IPS DF 6.9 (cell line): ENCODE measurements around the gene KCNQ1.

Source experiments
- DNase-seq: peaks from one replicate; pipeline ENCODE4 v3.0.0-alpha.2; 2013; ENCODE audit warnings: low read depth, low spot score
- H3K27ac ChIP-seq: one replicate; pipeline ENCODE4 v1.5.1; 2013; ENCODE audit warnings: low read length, control low read depth
- H3K27me3 ChIP-seq: 2 replicates; pipeline ENCODE4 v1.6.1; 2013; ENCODE audit warnings: mild to moderate bottlenecking, low read length; ENCODE audit not compliant: control insufficient read depth, insufficient read depth
- H3K36me3 ChIP-seq: 2 replicates; pipeline ENCODE4 v1.6.1; 2013; ENCODE audit warnings: low read length; ENCODE audit not compliant: control insufficient read depth, insufficient read depth
- H3K4me1 ChIP-seq: 2 replicates; pipeline ENCODE4 v1.6.1; 2013; ENCODE audit warnings: low read length; ENCODE audit not compliant: control insufficient read depth, insufficient read depth
- H3K4me3 ChIP-seq: 2 replicates; pipeline ENCODE4 v1.5.1; 2013; ENCODE audit warnings: mild to moderate bottlenecking, low read length
- H3K9me3 ChIP-seq: 2 replicates; pipeline ENCODE4 v1.6.1; 2013; ENCODE audit warnings: low read length, inconsistent platforms; ENCODE audit not compliant: control insufficient read depth, insufficient read depth
- WGBS: extraction: QIAGEN DNeasy Blood & Tissue Kit; methylation state at CpG from one replicate; pipeline ENCODE4 v1.1.7; 2013; ENCODE audit warnings: mixed read lengths, missing lambda C conversion rate; ENCODE audit not compliant: insufficient read length, insufficient coverage; 5-methylcytosine and 5-hydroxymethylcytosine counted together

KCNQ1 gene

DNA sequence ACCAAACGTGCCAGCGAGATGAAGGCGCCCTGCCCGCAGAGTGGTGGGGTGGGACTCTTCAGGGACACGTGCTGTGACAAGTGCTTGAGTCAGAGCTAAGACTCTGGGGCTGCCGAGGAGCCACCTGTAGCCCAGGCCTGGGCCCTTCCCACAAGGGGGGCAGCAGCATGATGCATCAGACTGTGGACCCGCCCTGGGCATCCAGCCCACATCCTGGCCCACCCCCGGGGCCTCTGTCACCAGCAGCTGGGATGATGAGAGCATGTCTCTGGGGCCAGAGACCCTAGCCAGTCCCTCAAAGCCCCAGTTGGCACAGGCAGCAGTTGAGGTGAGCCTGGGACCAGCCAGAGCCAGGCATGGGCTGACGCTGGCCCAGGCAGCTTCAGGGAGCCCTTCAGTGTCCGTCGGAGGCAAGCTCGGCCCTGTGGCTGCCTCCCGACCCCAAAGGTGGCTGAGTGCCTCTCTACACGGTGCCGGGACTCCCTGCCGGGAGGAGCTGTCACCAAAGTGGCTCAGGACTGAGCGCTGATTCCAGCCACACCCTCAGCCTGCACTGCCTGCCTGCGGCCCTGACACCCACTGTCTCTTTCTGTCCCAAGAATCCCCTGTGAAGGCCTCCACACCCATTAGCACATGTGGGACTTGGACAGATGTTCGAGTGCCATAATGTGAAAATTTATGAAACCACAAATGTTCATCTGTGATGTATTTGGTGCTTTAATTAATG is 399.5 kb downstream of the KCNQ1 start:
- no peaks in the 10 kb centered on the region; the same call in 1 of the 2 replicates for H3K36me3 ChIP-seq
- no peak for DNase-seq
- H3K27me3 ChIP-seq: no peaks in the 10 kb centered on the region
- peaks cover 3% of the 10 kb centered on the region for H3K4me1 ChIP-seq
- no peak overlapping the region for H3K4me3 ChIP-seq
- H3K27ac ChIP-seq: no peak overlapping the region
- no peaks in the 10 kb centered on the region for H3K9me3 ChIP-seq
- no CpG with 5 or more reads among the region's 19 CpGs for WGBS

DNA sequence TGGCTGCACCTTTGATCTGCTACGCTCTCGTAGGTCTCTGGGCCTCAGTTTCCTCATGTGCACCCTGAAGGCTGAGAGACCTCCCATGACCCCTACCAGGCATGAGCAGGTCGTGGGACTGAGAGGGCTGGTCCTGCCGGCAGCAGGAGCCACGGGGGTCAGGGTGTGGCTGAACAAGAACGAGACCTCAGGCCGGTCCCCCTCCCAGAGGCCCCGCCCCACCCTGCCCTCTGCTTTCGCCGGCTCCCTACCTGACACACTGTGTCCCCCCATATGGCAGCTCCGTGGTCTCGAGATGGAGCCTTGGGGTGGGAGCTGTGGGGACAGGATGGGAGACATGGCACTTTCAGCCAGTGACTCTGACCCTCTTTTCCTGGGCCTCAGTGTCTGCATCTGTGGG is 400.2 kb downstream of the KCNQ1 start:
- Histone ChIP-seq H3K36me3 (no peaks in the 10 kb centered on the region; the same call in 1 of the 2 replicates), H3K4me1 (peaks cover 3% of the 10 kb centered on the region), H3K4me3 (no peak overlapping the region), H3K9me3 (no peaks in the 10 kb centered on the region), H3K27ac (no peak overlapping the region), H3K27me3 (no peaks in the 10 kb centered on the region)
- no peak for DNase-seq
- no CpG with 5 or more reads among the region's 12 CpGs for WGBS

DNA sequence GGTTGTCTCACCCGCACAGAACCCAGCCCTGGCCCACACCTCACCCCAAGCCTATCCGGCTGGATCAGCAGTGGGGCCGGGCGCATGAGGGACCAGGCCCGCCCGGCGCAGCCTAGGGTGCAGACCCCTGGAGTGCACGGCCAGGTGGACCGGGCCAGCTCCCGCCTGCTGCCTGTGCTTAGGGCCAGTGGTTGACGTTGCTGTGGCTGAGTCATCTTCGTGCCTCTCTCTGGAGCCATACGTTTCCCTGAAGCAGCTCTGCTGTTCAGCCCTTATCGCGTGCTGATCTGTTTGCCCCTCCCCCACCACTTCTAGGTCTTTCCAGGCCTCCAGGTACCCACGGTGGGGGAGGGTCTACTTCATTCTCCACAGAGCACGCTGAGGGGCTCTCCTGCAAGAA is 401.2 kb downstream of the KCNQ1 start:
- Histone ChIP-seq H3K9me3 (no peaks in the 10 kb centered on the region), H3K36me3 (no peaks in the 10 kb centered on the region; the same call in 1 of the 2 replicates), H3K4me1 (peaks cover 3% of the 10 kb centered on the region), H3K4me3 (no peak overlapping the region), H3K27me3 (no peaks in the 10 kb centered on the region), H3K27ac (no peak overlapping the region)
- DNase-seq: no peak
- WGBS: no CpG with 5 or more reads among the region's 17 CpGs

DNA sequence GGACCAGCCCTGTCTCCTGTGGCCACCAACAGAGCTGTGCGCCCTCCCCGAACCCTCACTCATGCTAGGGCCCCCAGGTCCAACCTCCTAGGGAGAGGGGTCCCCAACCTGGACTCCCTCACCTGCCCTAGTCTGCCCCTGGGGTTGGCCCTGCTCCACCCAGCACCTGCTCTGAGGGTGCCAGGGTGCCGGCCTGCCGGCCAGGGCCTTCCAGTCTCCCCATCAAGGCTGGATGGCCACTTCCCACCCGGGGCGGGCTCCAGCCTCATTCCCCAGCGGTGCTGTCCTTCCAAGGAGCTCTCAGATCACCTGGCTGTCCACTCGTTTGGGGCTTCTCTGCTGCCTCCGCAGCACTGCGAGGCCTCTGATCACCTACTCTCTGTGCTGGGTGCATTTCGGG is 401.7 kb downstream of the KCNQ1 start:
- WGBS: no CpG with 5 or more reads among the region's 11 CpGs
- H3K27ac ChIP-seq: no peak overlapping the region
- no peaks in the 10 kb centered on the region for H3K9me3 ChIP-seq
- peaks cover 3% of the 10 kb centered on the region for H3K4me1 ChIP-seq
- no peak overlapping the region for H3K4me3 ChIP-seq
- DNase-seq: no peak
- no peaks in the 10 kb centered on the region; the same call in 1 of the 2 replicates for H3K36me3 ChIP-seq
- H3K27me3 ChIP-seq: no peaks in the 10 kb centered on the region

DNA sequence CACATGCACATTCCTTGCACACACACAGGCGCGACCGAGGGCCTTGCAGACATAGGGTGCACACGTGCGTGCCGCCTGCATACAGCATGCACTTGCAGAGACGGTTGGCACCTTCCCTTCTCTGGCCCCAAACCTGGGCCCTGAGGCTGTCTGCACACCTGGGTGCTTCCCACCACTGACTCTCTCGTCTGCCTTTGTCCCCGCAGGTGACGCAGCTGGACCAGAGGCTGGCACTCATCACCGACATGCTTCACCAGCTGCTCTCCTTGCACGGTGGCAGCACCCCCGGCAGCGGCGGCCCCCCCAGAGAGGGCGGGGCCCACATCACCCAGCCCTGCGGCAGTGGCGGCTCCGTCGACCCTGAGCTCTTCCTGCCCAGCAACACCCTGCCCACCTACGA is 402.8 kb downstream of the KCNQ1 start:
- Histone ChIP-seq H3K9me3 (no peaks in the 10 kb centered on the region), H3K4me3 (no peak overlapping the region), H3K4me1 (peaks cover 4% of the 10 kb centered on the region), H3K36me3 (no peaks in the 10 kb centered on the region; the same call in 1 of the 2 replicates), H3K27ac (no peak overlapping the region), H3K27me3 (no peaks in the 10 kb centered on the region)
- no peak for DNase-seq
- no CpG with 5 or more reads among the region's 21 CpGs for WGBS

DNA sequence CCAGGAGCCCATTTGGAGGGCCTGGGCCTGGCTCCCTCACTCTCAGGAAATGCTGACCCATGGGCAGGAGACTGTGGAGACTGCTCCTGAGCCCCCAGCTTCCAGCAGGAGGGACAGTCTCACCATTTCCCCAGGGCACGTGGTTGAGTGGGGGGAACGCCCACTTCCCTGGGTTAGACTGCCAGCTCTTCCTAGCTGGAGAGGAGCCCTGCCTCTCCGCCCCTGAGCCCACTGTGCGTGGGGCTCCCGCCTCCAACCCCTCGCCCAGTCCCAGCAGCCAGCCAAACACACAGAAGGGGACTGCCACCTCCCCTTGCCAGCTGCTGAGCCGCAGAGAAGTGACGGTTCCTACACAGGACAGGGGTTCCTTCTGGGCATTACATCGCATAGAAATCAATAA is 403.7 kb downstream of the KCNQ1 start:
- DNase-seq: no peak
- no peak overlapping the region for H3K4me3 ChIP-seq
- no peaks in the 10 kb centered on the region; the same call in 1 of the 2 replicates for H3K36me3 ChIP-seq
- no peaks in the 10 kb centered on the region for H3K9me3 ChIP-seq
- no peaks in the 10 kb centered on the region for H3K27me3 ChIP-seq
- H3K27ac ChIP-seq: no peak overlapping the region
- H3K4me1 ChIP-seq: peaks cover 4% of the 10 kb centered on the region
- WGBS: no CpG with 5 or more reads among the region's 9 CpGs

DNA sequence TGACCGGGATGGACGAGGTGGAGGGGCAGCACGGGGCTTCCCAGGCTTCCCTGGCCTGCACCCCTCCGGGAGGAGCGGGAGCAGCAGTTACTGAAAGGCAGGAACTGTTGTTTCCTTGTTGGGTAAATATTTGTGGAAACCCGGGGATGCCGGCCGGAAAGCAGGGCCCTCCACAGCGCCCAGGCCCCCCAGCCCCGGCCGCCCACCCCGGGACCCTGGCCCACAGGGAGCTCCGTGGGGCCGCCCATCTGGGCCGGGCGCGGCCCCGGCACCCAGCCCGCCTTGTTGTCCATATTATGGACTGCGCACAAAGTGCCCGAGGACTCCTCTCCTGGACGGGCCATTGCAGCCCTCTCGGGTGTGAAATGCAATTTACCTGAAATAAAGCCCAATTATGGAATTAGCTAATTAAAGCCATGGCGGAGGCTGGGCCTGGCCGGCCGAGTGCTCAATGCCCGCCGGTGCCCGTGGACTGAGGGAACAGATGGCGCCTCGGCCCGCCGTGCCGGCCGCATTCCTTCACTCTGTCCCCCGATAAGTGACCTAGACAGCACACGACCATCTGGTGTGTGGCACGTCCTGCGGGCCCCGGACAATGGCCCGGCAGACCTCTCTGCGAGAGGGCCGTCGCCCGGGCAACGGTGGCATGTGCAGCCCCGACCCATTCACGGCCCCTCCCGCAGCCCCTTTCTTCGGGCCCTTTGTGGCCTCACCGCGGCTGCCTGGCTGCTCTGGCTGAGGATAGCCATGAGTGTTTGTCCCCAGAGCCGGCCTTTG is 405.4 kb downstream of the KCNQ1 start:
- no peak for DNase-seq
- Histone ChIP-seq H3K27ac (no peak overlapping the region), H3K4me1 (peaks cover 4% of the 10 kb centered on the region), H3K27me3 (no peaks in the 10 kb centered on the region; the same call in 1 of the 2 replicates), H3K36me3 (no peaks in the 10 kb centered on the region; the same call in 1 of the 2 replicates), H3K9me3 (no peaks in the 10 kb centered on the region), H3K4me3 (no peak overlapping the region)
- WGBS: no CpG with 5 or more reads among the region's 53 CpGs

DNA sequence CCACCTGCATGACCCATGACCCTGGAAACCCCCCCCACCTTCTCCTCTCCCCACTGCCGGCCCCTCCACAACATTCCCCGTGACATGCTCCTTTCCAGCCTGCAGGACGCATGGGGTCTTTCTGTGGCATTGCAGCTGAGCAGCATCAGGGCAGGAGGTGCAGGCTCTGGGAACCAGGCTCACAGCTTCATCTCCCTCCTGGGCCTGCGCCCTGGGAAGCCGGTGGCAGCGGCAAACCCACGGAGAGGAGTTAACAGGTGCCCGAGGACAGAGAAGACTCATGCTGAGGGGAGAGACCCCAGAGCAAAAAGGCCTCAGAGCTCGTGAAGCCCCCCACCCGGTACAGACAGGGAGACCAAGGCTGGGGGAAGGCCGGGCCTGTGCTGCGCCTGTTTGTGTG is 408.6 kb downstream of the KCNQ1 start:
- no peak overlapping the region for H3K27ac ChIP-seq
- WGBS: no CpG with 5 or more reads among the region's 12 CpGs
- H3K4me1 ChIP-seq: peaks cover 1% of the 10 kb centered on the region; the same call in 1 of the 2 replicates
- H3K36me3 ChIP-seq: no peaks in the 10 kb centered on the region; the same call in 1 of the 2 replicates
- no peaks in the 10 kb centered on the region for H3K9me3 ChIP-seq
- H3K4me3 ChIP-seq: no peak overlapping the region
- DNase-seq: no peak
- no peaks in the 10 kb centered on the region; the same call in 1 of the 2 replicates for H3K27me3 ChIP-seq

DNA sequence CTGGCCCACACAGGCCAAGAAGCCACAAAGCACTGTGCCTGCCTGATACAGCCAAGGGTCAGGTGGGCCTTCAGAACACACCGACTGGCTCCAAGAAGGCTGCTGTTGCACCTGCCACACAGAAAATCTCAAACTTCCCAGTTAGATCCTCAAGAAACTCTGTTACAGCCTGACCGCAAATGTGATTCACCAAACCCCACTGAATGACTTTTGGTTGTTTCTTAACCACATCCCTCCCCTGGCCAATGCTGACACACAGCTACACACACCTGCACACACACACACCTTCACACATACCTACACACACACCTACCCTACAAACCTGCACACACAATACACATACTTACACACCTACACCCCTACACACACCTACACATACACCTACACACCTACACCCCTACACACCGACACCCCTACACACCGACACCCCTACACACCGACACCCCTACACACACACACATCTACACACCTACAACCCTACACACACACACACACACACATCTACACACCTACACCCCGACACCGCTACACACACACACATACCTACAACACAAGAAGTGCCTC is 409.3 kb downstream of the KCNQ1 start:
- Histone ChIP-seq H3K9me3 (no peaks in the 10 kb centered on the region), H3K36me3 (no peaks in the 10 kb centered on the region; the same call in 1 of the 2 replicates), H3K4me3 (no peak overlapping the region), H3K27me3 (no peaks in the 10 kb centered on the region; the same call in 1 of the 2 replicates), H3K4me1 (peaks cover 1% of the 10 kb centered on the region; the same call in 1 of the 2 replicates), H3K27ac (no peak overlapping the region)
- no peak for DNase-seq
- 100% methylated on average over 5 of the region's 7 CpGs for WGBS

DNA sequence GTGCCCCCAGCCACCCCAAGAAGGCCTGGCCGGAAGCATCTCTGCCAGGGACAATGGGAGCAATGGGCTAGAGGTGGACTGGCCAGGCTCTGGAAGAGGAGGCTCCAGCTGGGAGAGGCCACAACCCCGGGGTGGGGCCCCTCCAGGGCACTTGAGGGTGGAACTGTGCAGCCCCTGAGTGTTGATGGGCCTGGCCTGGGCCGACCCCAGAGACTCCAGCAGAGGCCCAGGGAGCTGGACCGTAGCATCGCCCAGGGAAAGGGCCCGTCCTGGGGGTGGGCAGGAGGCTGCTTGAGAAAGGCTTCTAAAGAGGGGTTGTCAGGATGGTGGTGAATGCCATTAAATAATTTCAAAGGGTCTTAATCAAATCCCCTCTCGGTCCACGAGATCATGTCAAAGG is 410.4 kb downstream of the KCNQ1 start:
- no peak overlapping the region for H3K4me3 ChIP-seq
- no CpG with 5 or more reads among the region's 8 CpGs for WGBS
- H3K9me3 ChIP-seq: no peaks in the 10 kb centered on the region
- H3K27ac ChIP-seq: no peak overlapping the region
- H3K4me1 ChIP-seq: peaks cover 1% of the 10 kb centered on the region; the same call in 1 of the 2 replicates
- no peaks in the 10 kb centered on the region; the same call in 1 of the 2 replicates for H3K27me3 ChIP-seq
- no peak for DNase-seq
- no peaks in the 10 kb centered on the region for H3K36me3 ChIP-seq
